HG03342 (cell line): ENCODE results near the gene TBX4.

Experiments used
- ATAC-seq: cut with Tn5 transposase; IDR thresholded peaks from one replicate; pipeline ENCODE4 v1.9.1; 2021; ENCODE audit warnings: mild to moderate bottlenecking, moderate library complexity; ENCODE audit not compliant: unreplicated experiment

The TBX4 gene

GRCh38 chr17:61453566-61454380 is 1.6 kb downstream of the TBX4 start:
- no peak for ATAC-seq

- ATAC-seq = no peak
Observed at GRCh38 chr17:61454381-61455323, 2.4 kb downstream of the TBX4 start.

- ATAC-seq = no peak
Observed at GRCh38 chr17:61455324-61456060, 3.3 kb downstream of the TBX4 start.

DNA sequence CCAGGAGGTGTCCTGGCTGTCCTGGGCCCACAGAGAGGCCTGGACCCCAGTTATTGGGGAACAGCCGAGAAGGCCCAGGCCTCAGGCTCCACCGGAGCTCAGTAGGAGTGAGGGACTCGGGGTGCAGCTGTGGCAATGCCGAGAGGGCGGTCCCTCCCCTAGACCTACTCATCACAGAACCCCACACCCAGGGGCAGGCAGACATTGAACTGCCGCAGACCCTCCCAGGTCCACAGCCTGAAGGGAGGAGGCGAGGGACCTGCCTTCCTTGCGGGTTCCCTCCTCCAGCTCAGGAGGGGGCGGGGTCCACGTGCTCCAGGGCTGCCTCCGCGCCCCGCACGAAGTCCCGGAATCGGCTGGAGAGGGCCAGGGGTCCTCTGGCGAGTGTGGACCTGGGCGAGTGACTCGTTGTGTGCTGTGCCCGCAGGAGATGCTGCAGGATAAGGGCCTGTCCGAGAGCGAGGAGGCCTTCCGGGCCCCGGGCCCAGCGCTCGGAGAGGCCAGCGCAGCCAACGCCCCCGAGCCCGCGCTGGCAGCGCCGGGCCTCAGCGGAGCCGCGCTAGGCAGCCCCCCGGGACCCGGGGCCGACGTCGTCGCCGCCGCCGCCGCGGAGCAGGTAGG is 3.9 kb downstream of the TBX4 start:
- ATAC-seq = no peak

DNA sequence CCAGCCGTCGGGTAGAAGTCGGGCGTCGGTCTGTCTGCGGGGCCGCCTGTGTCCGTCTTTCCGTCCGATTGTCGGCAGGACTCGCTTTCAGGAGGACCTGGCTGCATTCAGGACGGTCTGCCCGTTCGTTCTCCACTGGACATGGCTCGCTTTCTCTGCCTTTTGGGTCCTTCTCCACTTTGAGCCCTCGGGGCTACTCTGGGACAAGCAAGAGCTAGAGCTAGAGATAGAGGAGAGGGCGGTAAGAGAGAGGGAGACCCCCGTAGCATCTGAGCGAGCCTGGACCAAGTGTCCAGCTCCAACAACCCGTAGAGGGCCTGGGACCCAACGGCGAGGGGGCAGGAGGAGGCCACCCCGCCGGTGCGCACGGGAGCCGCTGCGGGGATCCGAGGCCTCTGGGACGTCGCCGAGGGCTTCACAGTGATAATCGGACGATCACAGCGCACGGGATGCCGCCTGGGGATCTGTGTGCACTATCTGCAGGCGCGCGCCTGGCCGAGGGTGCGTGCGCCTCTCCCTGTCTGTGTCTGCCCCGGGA is 4.5 kb downstream of the TBX4 start:
- no peak for ATAC-seq

DNA sequence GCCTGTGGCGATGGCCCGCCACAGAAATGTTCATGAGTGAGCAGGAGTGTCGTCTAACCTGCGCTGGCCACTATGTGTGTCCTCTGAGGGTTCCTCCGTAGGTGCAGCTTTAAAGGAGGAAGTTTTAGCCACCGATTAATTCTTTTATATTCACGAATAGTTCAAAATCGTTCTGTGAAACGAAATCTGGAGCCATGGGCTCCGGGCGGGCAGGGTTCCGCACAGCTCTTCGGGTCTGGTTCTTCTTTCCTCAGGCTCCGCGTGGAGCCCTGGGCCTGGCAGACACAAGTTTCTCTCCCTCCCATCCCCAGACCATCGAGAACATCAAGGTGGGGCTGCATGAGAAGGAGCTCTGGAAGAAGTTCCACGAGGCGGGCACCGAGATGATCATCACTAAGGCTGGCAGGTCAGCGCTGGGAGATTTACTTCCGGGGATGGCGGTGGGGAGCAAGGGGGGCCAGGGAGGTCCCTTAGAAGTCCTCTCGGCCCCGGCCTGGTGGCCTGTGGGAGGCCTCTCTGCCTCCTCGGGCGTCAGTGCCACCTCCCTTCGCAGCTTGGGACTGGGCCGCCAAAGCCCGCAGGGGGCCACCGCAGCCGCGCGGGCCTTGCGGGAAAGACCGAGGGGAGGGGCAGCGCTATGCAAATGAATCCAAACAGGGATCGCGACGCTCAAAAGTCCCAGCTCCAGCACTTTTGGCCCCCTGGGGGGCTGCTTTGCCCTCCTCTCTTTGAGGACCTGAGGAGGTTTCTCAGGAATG is 5.2 kb downstream of the TBX4 start:
- no peak for ATAC-seq

DNA sequence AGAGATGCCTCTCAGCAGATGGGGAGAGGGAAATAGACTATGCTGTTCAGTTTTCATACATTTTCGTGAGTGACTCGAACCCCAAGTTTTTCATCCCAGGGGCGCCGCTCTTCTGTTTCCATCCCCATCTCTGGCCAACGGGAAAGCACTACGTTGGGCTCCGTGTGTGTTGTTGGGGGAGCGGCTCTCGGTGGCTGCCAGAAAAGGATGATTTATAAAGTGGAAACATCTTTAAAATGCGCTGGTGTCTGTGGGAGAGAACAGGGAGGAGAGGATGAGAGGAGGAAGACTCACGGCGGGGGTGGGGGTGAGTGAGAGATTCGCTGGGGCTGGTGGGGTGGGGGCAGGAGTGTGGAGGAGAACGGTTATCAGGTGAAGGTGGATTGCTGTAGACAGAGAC is 5.8 kb downstream of the TBX4 start:
- ATAC-seq = no peak

DNA sequence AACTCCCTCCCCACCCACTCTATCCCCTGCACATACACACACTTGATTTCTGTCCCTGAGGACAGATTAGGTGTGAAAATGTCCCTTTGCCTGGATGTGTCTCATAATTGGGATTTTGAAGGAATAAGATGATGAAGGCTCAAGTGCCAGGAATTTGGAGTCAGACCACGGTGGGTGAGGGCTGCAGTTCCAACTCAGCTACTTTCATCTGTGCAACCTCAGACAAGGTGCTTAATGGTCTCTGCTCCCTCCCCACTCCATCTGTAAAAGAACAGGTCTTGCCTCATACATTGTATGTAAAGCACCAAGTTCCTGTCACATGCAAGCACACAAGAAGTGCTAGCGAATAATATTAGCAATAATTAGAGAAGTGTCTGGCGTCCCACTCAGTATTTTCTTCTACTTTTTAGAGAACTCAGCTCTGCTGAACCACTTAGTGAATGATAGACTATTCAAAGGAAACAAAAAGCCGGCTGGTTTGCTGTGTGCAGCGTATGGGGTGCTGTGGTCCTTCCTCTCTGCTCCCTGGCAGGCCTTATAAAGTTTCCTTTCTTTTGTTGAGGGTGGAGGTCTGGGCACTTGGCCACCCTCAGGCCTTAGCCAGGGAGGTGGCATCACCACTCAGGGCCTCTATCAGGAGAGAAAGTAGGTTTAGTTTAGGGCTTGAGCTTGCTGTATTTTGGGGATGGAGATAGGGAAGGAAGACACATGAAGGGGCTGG is 6.4 kb downstream of the TBX4 start:
- no peak for ATAC-seq

- no peak for ATAC-seq
Observed at GRCh38 chr17:61459142-61459809, 7.1 kb downstream of the TBX4 start.

DNA sequence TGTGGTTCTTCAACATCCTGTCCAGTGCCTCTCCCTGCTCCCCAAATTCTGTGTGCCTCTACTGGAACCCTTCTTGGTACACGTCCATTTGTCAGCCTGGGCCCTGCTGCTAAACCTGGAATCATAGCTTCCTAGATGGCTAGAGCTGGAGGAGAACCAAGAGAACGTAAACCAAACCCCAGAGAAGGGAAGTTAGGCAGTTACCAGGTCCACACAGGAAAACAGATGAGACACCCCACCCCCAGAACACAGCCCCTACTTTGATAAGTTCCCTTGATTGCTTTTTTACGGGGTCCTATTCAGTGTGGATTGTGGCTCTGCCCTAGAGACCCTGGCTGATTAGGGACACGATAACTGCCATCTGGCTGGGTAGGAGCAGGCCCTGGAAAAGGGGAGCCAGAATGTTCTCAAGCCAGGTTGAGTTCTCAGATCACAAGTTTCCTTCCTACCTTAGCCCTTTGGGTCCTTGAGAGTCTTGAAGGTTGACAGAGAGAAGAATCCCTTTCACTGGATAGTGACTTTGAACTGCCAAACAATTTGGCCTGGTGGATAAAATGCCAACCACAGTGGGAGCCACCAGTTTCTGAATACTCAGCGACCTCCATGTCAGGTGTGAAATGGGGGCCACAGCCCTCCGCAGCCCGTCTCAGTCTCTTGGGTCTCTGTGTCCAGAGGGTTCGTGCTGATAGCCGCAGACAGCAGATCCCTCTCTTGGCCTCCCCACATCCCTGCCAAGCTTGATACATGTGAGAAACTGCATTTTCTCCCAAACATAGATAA is 7.9 kb downstream of the TBX4 start:
- ATAC-seq = no peak

GRCh38 chr17:61460796-61461585 is 8.8 kb downstream of the TBX4 start:
- ATAC-seq = no peak

- no peak for ATAC-seq
Observed at GRCh38 chr17:61461586-61461966, 9.4 kb downstream of the TBX4 start.

GRCh38 chr17:61461967-61462718 is 9.9 kb downstream of the TBX4 start:
- ATAC-seq = no peak

- ATAC-seq = no peak
Observed at GRCh38 chr17:61462719-61463315, 10.6 kb downstream of the TBX4 start.

DNA sequence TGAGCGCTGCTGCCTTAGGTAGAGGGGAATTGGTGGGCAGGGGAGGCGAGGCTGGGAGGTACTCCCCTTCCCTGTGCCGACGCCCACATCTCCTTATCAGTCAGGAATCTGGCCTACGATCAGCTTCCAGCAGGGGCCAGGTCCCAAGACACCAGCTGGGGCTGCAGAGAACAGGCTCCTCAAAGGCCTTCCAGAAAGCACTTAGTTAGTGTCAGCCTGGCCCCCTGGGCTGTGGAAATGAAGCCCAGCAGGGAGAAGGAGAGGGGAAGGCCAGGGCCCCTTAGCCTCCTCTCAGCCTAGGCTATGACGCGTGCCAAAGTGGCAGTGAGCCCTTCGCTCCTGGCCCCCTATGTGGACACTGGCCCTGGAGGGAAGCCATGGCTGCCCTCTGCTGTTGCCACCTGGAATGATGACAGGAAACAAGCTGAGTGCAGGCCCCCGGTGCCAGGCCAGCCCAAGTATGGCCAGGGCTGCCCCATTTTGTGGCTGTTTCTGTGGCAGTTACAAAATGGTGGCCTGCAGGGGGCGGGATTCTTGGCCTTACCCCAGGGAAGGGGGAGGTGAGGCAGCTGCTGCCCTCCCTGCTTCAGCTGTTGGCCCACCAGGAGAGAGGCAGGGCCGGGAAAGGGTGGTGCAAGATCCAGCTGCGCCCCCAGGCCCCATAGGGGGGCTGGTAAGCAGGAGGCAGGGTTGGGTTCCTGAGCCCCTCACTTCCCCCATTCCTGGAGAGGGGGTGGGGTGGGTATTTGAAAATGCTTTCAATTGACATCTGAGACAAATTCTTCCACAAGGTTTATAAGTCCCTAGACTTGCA is 11.3 kb downstream of the TBX4 start:
- no peak for ATAC-seq
